ENCODE measurements around the gene SHOC2. TPM values are rescaled to one million over a fixed set of nuclear protein-coding genes. Genes with fewer than 3 reads are reported as not detected.

Gene SHOC2
- total RNA-seq, 1 donor from 2014 or later = 44.2 TPM

- no peak for DNase-seq (ENCODE audit: missing footprints)
- ATAC-seq = no peak
- intact Hi-C loops (cut with DNase I) = loop anchor here (5.0 kb wide), 1 partner anchor 48 kb away; no protein-coding TSS in a partner anchor
Measured at GRCh38 chr10:110923856-110924493, 4.6 kb downstream of the SHOC2 start.

DNA sequence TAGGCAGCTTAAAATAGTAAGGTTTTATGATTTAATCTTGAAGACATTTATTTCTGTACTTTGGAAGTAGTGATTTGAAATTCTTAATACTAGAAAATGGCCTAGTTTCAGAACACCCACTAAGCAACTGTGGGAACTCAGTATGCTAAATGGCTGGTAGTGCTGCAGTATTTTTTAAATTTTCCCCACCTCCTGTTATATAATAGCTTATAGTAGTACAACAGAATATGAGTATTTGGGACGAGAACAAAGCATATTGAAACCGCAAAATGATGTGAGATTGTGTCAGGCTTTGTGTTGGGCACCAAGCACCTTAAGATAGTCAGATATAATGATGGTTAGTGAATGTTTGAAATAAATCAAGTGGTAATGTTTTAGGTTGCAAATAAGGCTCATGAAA, 8.1 kb downstream of the SHOC2 start:
- ATAC-seq = no peak
- DNase-seq (ENCODE audit: missing footprints) = no peak
- intact Hi-C loops (cut with DNase I) = no loop called here

GRCh38 chr10:110931769-110932381, 12.5 kb downstream of the SHOC2 start:
- peak; percentile 63 for ATAC-seq

DNA sequence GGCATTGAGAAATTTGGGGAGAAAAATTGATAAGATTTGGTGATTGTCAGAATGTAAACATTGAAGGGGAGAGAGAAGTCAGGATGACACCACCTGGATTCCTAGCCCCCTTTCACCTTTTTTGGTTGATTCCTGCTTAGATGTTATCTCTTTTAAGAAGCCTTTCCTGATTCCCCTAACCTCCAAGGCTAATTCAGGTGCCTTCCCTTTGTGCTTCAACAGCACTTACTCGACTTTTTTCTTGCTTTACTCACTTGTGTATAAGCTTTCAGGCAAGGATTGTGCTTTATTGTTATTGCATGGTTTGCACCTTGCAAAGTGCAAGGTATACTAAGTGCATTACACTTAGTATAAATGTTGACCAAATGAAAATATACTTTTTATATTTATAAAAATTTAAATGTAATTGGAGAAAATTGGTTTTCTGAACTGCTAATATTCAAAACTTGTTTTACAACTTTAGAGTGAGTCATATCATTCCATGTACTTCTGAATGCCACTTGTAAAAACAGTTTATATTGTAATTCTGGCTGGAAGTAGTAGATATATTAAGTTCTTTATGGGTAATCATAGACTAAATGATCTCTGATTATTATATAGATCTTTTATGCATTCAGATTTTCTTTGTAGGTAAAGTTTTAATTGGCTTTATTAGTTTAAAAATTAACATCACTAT, 13.2 kb downstream of the SHOC2 start:
- DNase-seq (ENCODE audit: missing footprints) = no peak
- intact Hi-C loops (cut with DNase I) = no loop called here
- ATAC-seq = no peak

More at GRCh38 chr10:110931769-110932381, 12.5 kb downstream of the SHOC2 start:
- intact Hi-C loops (cut with DNase I) = no loop called here
- no peak for DNase-seq (ENCODE audit: missing footprints)

DNA sequence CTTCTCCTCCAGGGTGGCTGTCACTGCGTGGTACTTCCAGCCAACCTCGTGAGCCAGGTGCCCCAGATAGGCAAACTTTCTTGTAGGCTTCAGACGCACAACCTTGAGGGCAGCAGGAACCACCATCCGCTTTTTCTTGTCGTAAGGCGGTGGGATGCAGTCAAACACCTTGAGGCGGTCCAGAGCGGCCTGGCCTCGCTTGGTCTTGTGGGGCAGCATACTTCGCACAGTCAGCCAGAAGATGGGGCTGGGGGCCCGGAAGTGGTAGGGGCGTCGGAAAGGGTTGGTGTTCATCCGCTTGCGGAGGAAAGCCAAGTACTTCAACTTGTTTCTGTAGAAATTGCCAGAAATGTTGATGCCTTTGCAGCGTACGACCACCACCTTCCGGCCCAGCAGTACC, 17.4 kb downstream of the SHOC2 start:
- ATAC-seq (no peak), DNase-seq (ENCODE audit: missing footprints) (no peak)
- intact Hi-C loops (cut with DNase I) = no loop called here

GRCh38 chr10:110939419-110939818, 20.0 kb downstream of the SHOC2 start:
- intact Hi-C loops (cut with DNase I) = no loop called here
- DNase-seq (ENCODE audit: missing footprints) (no peak), ATAC-seq (no peak)

DNA sequence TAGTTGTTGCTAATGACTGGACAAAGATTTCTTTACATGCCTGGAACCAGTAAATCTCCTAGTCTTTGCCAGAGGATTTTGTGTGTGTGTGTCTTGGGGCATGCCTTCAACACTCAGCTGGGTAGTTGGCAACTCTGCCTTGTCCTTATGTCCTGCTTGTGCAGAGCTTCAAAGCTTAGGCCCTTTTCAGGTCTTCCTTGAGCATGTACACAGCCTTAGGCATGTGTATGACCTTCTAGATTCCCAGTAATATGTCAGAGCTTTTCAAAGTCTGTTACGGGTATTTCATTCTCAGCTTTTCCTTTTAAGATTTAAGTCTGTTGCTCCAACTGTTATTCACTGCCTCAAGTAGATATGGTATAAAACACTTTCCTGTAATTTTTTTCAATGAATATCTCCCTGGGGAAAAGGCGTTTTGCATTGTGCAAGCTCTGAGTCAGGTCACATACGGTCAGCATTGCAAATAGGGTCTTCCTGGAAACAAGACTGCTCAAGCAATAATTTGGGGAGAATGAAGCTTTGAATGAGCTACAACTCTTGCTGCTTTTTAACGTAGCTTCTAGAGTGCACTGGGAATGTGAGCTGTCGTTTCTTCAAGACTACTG, 25.5 kb downstream of the SHOC2 start:
- DNase-seq (ENCODE audit: missing footprints) (no peak), ATAC-seq (peak; percentile 75)
- intact Hi-C loops (cut with DNase I) = no loop called here

GRCh38 chr10:110946496-110946895, 27.1 kb downstream of the SHOC2 start:
- ATAC-seq (no peak), DNase-seq (ENCODE audit: missing footprints) (no peak)
- intact Hi-C loops (cut with DNase I) = no loop called here

GRCh38 chr10:110947061-110947595, 27.7 kb downstream of the SHOC2 start:
- intact Hi-C loops (cut with DNase I) = no loop called here
- no peak for ATAC-seq
- DNase-seq (ENCODE audit: missing footprints) = no peak

DNA sequence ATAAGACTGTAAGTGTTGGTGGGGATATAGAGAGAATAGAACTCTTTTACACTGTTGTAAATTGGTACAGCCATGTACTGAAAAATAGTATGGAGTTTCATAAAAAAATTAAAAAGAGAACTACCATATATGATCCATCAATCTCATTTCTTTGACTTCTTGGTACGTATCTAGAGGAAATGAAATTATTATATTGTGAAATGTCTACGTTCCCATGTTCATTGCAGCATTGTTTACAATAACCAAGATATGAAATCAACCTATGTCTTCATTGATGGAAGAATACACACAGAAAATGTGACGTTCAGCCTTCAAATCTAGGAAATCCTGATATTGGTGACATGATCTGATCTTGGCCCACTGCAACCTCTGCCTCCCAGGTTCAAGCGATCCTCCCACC, 32.0 kb downstream of the SHOC2 start:
- no peak for DNase-seq (ENCODE audit: missing footprints)
- ATAC-seq = no peak
- intact Hi-C loops (cut with DNase I) = no loop called here

DNA sequence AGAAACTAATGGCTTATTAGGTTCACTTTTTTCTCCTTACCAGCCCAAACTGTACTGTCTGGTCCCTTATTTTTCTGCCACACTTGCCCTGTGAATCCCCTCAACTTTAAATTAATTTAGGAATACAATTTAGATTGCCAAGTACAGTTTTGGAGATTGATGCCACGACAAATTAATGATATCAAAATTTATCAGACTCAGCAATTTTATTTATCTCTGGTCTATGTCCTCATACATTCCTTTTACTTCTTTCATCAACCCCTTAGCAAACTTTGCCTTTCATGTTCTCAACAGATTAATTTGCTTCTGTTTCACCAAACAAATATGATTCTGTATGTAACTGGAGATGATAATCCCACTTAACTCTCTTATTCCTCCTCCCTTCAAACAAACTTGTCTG, 38.2 kb downstream of the SHOC2 start:
- ATAC-seq (no peak), DNase-seq (ENCODE audit: missing footprints) (no peak)
- intact Hi-C loops (cut with DNase I) = no loop called here

- peak; percentile 54 for ATAC-seq
- DNase-seq (ENCODE audit: missing footprints) = no peak
- intact Hi-C loops (cut with DNase I) = no loop called here
Measured at GRCh38 chr10:110959379-110960332, 40.3 kb downstream of the SHOC2 start.

GRCh38 chr10:110960333-110960712, 40.9 kb downstream of the SHOC2 start:
- intact Hi-C loops (cut with DNase I) = no loop called here
- ATAC-seq (no peak), DNase-seq (ENCODE audit: missing footprints) (no peak)

GRCh38 chr10:110962443-110962842, 43.0 kb downstream of the SHOC2 start:
- intact Hi-C loops (cut with DNase I) = no loop called here
- DNase-seq (ENCODE audit: missing footprints) (no peak), ATAC-seq (no peak)

- ATAC-seq = no peak
- intact Hi-C loops (cut with DNase I) = no loop called here
- no peak for DNase-seq (ENCODE audit: missing footprints)
Measured at GRCh38 chr10:110963162-110963561, 43.8 kb downstream of the SHOC2 start.

GRCh38 chr10:110964681-110965080, 45.3 kb downstream of the SHOC2 start:
- intact Hi-C loops (cut with DNase I) = no loop called here
- DNase-seq (ENCODE audit: missing footprints) (no peak), ATAC-seq (no peak)

GRCh38 chr10:110965216-110965615, 45.8 kb downstream of the SHOC2 start:
- ATAC-seq (no peak), DNase-seq (ENCODE audit: missing footprints) (no peak)
- intact Hi-C loops (cut with DNase I) = no loop called here

DNA sequence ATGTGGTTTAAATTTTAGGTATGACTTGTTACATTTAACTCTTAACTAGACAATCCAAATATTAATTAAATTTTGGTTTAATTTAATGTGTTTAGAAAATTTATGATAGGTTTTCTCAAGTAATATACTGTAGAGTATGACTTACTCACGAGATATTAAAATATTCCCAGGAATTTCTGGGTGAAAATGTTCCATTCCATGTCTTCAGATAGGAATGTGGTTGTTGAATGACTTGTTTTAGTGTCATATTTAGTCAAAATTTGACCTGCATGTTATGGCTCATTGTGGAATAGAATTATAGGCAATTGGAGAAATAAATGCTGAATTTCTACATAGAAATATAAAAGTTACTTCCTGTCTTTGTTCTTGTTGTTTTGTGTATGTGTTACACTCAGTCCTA, 46.7 kb downstream of the SHOC2 start:
- DNase-seq (ENCODE audit: missing footprints) (no peak), ATAC-seq (no peak)
- intact Hi-C loops (cut with DNase I) = no loop called here

All from Right ventricle myocardium inferior (tissue), 1 donor.